DND-41 (cell line): ENCODE data around the gene RBM43.

Experiments used
- CTCF ChIP-seq: IDR thresholded peaks from 2 replicates; pipeline ENCODE4 v1.5.1; 2012; ENCODE audit warnings: borderline replicate concordance, low read length, moderate library complexity, mild to moderate bottlenecking; ENCODE audit not compliant: poor library complexity, severe bottlenecking; ENCODE audit errors: extremely low read depth
- EZH2 ChIP-seq: IDR thresholded peaks from 3 replicates; pipeline ENCODE4 v1.6.1; 2012; ENCODE audit warnings: borderline replicate concordance, low read depth, mild to moderate bottlenecking, moderate library complexity, low read length, inconsistent platforms; ENCODE audit not compliant: severe bottlenecking

GRCh38 chr2:151271824-151272223 lies 10.2 kb upstream of the RBM43 start:
- TF ChIP-seq CTCF (no peak), EZH2 (no peak)
